Measurements from ENCODE around the gene ALDH3B1.

The ALDH3B1 gene

GRCh38 chr11:68012044-68012842, 2.1 kb downstream of the ALDH3B1 start:
- no peak for DNase-seq

DNA sequence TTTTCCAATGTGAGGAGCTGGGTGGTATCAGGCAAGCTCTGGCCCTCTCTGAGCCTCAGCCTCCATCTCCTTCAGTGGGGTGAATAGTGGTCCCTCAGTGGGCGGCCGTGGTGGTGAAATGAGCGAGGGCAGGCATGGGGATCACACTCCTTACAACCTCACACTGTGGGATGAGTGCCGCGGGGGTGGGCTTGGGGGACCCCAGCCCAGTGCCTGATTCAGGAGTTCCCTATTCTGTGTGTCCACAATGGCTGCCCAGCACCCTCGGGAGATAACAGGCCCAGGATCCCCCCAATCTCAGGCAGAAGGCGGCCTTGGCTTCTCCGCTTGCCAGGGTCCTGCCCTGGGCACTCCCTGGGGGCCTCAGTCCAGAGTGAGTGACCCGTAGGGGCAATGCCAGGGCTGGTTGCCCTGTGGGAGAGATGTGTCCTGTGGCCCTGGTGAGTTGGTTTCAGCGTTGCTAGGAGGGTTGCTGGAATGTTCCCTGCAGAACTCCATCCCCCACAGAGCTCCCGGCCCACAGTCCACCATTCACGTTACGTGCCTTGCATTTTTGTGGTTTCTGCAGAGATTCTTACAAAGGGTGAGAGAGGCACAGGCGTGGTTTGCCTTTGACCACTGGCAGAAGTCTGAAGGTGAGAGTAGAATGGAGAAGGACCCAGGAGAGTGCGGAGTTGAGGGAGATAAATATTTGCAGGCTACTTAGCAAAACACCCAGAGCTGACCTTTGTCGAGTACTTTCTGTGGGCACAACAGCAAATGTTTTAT, 2.9 kb downstream of the ALDH3B1 start:
- peak in 13 of 56 donors; percentile 22 to 54 (median 42) for DNase-seq

DNA sequence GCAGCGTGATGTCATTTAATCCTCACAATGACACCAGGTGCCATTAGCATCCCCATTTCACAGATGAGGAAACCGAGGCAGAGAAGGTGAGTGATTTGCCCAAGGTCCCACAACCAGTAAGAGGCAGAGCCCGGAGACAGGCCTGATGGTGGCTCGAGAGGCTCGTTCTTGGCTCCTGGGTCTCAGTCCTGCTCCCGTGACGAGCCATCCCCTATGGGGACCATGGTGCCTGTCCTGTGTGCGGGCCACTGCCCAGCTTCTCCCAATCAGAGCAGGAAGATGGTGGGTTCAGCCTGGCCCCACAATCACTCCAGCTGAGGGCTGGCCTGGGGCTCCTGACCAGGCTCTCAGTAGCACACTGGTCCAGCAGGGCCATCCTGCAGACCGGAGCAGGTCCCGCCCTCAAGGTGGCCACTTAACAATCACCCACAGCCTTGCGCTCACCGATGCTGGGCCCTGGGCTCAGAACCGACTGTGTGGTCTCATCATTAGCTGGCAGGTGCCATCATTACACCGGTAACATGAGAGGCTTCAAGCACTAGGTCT, 3.6 kb downstream of the ALDH3B1 start:
- no peak for DNase-seq

- no peak for DNase-seq
These were observed 4.2 kb downstream of the ALDH3B1 start for GRCh38 chr11:68014157-68014946.

DNA sequence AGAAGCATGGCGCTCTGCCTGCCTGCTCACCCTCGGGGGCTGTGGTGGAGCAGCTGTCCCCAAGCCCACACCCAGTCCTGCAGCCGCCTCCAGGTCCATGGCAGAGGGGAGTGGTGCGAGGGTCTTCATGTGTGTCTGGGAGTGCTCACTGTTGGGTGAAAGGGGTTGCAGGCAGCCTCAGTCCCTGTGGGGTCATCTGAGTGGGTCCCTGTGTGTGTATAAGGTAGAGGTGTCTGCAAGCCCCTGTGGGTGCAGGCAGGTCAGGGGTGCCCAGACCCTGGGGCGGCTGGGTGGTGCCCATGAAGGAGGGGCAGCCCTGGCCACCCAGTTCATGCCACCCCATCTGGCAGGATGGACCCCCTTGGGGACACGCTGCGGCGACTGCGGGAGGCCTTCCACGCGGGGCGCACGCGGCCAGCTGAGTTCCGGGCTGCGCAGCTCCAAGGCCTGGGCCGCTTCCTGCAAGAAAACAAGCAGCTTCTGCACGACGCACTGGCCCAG, 4.9 kb downstream of the ALDH3B1 start:
- DNase-seq, result no peak

DNA sequence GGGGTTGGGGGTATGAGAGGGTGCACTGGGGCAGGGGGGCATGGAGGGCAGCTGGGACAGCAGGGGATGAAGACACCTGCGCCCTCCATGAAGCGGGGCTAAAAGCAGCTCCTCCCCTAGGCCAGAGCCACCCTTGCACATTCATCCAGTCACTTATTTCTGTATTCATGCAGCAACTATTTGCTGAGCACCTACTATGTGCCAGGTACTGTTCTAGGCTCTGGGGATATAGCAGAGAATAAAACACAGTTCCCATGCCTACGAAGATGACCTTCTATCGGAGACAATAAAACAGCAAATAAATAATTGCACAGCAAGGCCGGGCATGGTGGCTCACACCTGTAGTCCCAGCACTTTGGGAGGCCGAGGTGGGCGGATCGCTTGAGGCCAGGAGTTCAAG, 5.3 kb downstream of the ALDH3B1 start:
- DNase-seq, result no peak

GRCh38 chr11:68016161-68016903, 6.2 kb downstream of the ALDH3B1 start:
- DNase-seq, result no peak

GRCh38 chr11:68016904-68017817, 7.0 kb downstream of the ALDH3B1 start:
- DNase-seq, result peak in 15 of 56 donors; percentile 10 to 56 (median 42)

DNA sequence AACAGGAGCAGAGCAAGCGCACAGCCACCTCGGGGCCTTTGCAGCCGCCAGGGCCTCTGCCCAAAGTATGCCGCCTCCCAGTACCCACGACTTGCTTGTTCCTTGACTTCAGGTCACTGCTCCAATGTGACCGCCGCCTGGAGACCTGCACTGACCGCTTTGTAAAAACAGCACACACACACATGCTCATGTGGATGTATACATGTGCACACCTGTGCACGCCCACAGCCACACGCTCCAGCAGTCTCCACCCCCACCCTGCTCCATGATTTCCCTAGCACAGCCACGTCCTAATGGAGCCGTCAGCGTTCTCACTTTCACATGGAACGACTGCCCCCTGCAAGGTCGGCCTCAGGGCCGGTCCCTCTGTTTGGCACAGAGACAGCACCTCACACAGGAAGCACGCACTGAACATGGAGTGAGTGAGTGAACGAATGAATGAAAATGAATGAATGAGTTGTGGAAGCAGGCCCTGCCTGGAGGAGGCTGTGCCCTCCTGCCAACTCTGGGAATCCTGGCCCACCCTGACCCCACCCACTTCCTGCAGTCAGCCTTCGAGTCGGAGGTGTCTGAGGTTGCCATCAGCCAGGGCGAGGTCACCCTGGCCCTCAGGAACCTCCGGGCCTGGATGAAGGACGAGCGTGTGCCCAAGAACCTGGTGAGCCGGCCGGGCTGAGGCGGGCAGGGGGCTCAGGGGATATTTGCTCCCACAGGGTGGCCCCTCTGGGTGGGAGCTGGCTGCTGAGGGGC, 8.0 kb downstream of the ALDH3B1 start:
- no peak for DNase-seq

GRCh38 chr11:68018730-68019190, 8.6 kb downstream of the ALDH3B1 start:
- no peak for DNase-seq

- DNase-seq, result no peak
These were observed 9.4 kb downstream of the ALDH3B1 start for GRCh38 chr11:68019486-68019885.

GRCh38 chr11:68020575-68020974, 10.4 kb downstream of the ALDH3B1 start:
- peak in 7 of 56 donors; percentile 14 to 46 (median 33) for DNase-seq

GRCh38 chr11:68021167-68021787, 11.2 kb downstream of the ALDH3B1 start:
- DNase-seq, result peak in 2 of 56 donors; percentile 11 to 26

GRCh38 chr11:68022531-68022930, 12.4 kb downstream of the ALDH3B1 start:
- no peak for DNase-seq

- no peak for DNase-seq
These were observed 14.4 kb downstream of the ALDH3B1 start for GRCh38 chr11:68024508-68024907.

DNA sequence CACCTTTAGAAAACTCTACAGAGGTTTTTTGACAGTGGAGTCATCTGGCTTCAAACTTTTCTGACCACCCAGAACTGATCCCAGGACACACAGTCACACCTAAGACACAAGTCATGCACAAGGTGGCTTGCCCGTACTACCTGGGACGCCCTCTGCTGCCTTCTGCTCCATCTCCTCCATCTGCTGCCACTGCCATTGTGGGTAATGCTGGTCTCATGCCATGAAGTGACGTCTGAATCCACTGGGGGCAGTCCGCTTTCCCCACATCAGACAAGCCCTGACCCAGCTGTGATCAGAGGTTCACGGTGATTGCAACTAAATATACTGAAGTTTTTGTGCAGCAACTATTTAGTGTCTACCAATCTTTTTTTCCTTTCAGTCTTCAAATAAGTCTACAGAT, 14.9 kb downstream of the ALDH3B1 start:
- no peak for DNase-seq

GRCh38 chr11:68026391-68027105, 16.4 kb downstream of the ALDH3B1 start:
- DNase-seq, result no peak

All from amygdala (tissue), 56 donors.